ENCODE results near the gene IGF1R. TPM values are rescaled to one million over a fixed set of nuclear protein-coding genes. Genes with fewer than 3 reads are reported as not detected.
A peak's percentile ranks its signal among the peaks of the same experiment; 100 is the strongest.

Gene IGF1R
- total RNA-seq, 1 donor from 2014 or later, result 47.7 TPM

DNA sequence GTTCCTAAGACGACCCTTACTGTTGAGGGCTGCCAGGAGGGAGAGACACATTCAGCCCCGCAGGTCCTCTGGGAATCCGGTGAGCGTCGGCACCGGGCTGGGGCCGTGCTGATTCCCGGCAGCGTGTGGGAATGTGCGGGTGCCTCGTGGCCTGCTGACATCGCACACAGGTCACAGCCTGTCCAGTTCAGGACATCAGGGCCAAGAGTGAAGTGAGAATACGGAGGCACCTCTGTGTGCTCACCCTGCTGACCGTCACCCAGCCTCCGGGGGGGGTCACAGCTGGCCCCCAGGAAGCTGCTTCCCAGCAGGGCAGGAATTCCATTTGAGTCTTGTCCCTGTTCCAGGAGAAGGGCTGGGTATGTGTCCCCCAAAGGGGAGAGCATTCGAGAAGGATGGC, 305.6 kb downstream of the IGF1R start:
- H3K4me1 ChIP-seq, result peaks cover 26% of the 10 kb centered on the region
- TF ChIP-seq, protein P1, sequence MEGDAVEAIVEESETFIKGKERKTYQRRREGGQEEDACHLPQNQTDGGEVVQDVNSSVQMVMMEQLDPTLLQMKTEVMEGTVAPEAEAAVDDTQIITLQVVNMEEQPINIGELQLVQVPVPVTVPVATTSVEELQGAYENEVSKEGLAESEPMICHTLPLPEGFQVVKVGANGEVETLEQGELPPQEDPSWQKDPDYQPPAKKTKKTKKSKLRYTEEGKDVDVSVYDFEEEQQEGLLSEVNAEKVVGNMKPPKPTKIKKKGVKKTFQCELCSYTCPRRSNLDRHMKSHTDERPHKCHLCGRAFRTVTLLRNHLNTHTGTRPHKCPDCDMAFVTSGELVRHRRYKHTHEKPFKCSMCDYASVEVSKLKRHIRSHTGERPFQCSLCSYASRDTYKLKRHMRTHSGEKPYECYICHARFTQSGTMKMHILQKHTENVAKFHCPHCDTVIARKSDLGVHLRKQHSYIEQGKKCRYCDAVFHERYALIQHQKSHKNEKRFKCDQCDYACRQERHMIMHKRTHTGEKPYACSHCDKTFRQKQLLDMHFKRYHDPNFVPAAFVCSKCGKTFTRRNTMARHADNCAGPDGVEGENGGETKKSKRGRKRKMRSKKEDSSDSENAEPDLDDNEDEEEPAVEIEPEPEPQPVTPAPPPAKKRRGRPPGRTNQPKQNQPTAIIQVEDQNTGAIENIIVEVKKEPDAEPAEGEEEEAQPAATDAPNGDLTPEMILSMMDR (IDR thresholded peaks at IDR 0.05), result no peak
- intact Hi-C loops (cut with DNase I), result no loop called here
- DNase-seq (no peak), ATAC-seq (peak; percentile 27 to 42)
- H3K36me3 ChIP-seq, result peaks cover 62% of the 10 kb centered on the region
- no peak overlapping the region for H3K4me3 ChIP-seq
- no peaks in the 10 kb centered on the region for H3K9me3 ChIP-seq
- peak overlapping the region; percentile 80 for H3K27ac ChIP-seq
- H3K27me3 ChIP-seq (ENCODE audit: low read depth), result no peaks in the 10 kb centered on the region

DNA sequence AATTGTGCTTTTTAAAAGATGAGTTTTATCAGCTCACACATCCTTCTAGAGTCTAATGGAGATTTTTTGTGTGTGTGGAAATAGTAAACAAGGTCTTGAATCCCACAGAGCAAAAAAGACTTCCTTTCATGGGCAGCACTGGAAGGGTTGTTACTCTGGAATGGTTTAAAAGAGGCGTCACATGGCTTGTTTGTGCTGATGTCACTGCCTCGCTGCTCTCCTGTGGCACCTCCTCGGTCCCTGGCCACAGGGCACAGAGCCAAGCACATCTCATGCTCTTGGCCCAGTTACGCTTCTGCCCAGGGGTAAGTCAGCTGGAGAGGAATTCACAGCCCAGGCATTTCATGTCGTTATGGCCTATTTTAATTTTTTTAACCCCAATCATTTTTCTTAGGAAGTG, 306.1 kb downstream of the IGF1R start:
- Histone ChIP-seq H3K4me1 (peaks cover 26% of the 10 kb centered on the region), H3K27me3 (ENCODE audit: low read depth) (no peaks in the 10 kb centered on the region), H3K36me3 (peaks cover 62% of the 10 kb centered on the region), H3K4me3 (no peak overlapping the region), H3K9me3 (no peaks in the 10 kb centered on the region), H3K27ac (peak overlapping the region; percentile 80)
- ATAC-seq (peak; percentile 61 to 63), DNase-seq (no peak)
- intact Hi-C loops (cut with DNase I), result no loop called here
- TF ChIP-seq, protein P1 (IDR thresholded peaks at IDR 0.05), result no peak

DNA sequence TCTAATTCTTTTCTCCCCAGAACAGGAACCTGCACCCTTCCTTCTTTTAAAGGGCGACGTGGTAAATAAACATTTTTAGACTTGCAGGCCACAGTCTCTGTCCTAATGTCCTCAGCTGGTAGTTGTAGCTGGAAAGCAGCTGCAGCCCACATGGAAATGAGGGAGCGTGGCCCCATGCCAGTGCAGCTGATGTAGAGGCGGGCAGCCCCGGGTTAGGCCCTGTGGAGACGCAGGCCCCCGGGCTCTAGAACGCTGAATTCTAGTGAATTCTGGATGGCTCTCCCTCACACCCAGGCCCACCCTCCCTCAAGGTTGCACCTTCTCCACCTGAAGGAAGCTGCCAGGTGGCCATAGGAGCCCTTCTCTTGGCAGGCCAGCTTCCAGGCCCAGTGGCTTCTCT, 307.0 kb downstream of the IGF1R start:
- H3K4me1 ChIP-seq, result peaks cover 26% of the 10 kb centered on the region
- peaks cover 60% of the 10 kb centered on the region for H3K36me3 ChIP-seq
- intact Hi-C loops (cut with DNase I), result no loop called here
- H3K27me3 ChIP-seq (ENCODE audit: low read depth), result no peaks in the 10 kb centered on the region
- no peak for ATAC-seq
- H3K27ac ChIP-seq, result peak overlapping the region; percentile 80
- H3K9me3 ChIP-seq, result no peaks in the 10 kb centered on the region
- no peak overlapping the region for H3K4me3 ChIP-seq
- TF ChIP-seq, protein P1 (IDR thresholded peaks at IDR 0.05), result no peak
- DNase-seq, result no peak

DNA sequence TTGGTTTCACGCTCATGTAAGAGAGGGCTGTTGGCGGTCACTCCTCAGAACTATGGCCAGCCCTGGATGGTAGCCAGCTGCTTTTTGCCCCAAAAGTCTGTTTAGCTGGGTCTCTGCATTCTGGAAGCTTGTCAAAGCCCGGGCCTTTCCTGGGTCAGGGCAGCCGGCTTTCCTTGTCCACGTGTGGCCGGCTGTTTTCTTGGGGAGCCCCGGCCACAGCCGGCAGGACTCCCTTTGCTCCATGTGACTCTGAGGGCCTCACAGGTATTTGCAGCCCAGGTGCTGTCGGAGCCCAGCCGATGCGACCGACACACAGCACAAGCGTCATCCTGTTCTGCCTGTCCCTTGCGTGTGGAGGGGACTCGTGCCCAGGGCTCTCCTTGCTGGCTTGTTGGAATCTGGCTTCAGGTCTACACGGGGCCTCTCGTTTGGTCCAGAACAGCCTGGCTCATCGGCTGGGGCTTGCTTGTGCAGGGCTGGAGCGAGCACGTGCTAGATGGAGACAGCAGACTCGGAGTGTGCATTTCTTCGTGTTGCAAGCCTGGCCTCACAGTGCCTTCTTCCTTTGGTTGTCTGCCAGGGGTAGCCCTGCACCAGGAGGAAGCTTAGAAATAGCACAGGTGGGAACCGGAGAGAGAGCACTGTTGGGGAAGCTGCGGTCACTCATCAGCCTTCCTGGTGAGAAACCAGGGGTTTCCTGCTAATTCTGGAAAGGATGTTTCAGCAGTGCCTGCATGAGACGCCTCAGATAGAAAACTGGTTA, 307.8 kb downstream of the IGF1R start:
- Histone ChIP-seq H3K36me3 (peaks cover 57% of the 10 kb centered on the region), H3K4me3 (no peak overlapping the region), H3K4me1 (peaks cover 26% of the 10 kb centered on the region), H3K9me3 (no peaks in the 10 kb centered on the region), H3K27me3 (ENCODE audit: low read depth) (no peaks in the 10 kb centered on the region), H3K27ac (peak overlapping the region; percentile 80)
- intact Hi-C loops (cut with DNase I), result no loop called here
- TF ChIP-seq, protein P1 (IDR thresholded peaks at IDR 0.05), result no peak
- no peak for ATAC-seq
- DNase-seq, result no peak

DNA sequence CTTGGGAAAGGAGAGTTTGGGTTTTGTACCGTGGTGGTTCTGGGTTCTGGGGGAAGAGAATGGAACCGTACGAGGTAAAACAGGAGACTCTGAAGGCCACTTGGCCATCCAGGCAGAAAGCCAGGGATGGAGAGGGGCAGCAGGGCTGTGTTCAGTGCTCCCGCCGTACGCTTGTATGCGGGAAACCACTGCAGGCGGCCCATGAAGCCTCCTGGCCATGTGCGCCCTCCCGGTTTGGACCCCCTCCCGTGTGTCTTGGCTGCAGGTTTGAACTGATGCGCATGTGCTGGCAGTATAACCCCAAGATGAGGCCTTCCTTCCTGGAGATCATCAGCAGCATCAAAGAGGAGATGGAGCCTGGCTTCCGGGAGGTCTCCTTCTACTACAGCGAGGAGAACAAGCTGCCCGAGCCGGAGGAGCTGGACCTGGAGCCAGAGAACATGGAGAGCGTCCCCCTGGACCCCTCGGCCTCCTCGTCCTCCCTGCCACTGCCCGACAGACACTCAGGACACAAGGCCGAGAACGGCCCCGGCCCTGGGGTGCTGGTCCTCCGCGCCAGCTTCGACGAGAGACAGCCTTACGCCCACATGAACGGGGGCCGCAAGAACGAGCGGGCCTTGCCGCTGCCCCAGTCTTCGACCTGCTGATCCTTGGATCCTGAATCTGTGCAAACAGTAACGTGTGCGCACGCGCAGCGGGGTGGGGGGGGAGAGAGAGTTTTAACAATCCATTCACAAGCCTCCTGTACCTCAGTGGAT, 308.6 kb downstream of the IGF1R start:
- Histone ChIP-seq H3K4me3 (no peak overlapping the region), H3K36me3 (peaks cover 57% of the 10 kb centered on the region), H3K9me3 (peaks cover 4% of the 10 kb centered on the region), H3K27me3 (ENCODE audit: low read depth) (no peaks in the 10 kb centered on the region), H3K4me1 (peaks cover 26% of the 10 kb centered on the region), H3K27ac (no peak overlapping the region)
- DNase-seq (no peak), ATAC-seq (no peak)
- TF ChIP-seq, protein P1 (IDR thresholded peaks at IDR 0.05), result no peak
- intact Hi-C loops (cut with DNase I), result no loop called here
